GM10248 (cell line): ENCODE results near the gene PTPRN2.
"Not testable (repeated sequence)": the region's sequence is repeated elsewhere in the genome, so short reads cannot be mapped to it uniquely, and the experiment has no call there.

Experiments
- CTCF ChIA-PET: fragments of 300-600 bp; sonication (Branson Sonifier 250); formaldehyde crosslinking; extraction: SDS; loops from one replicate; lab custom pipeline; 2021; ENCODE audit warnings: antibody characterized with exemption; lab: Yijun Ruan, JAX
- POLR2A ChIA-PET: fragments of 350-650 bp; sonication (Branson Sonifier 250); formaldehyde crosslinking; extraction: SDS; loops from one replicate; lab custom pipeline; 2020; ENCODE audit warnings: antibody characterized with exemption; lab: Yijun Ruan, JAX
- DNase-seq: peaks from one replicate; pipeline ENCODE4 v3.0.0; 2012; ENCODE audit errors: extremely low spot score
- CTCF ChIP-seq: IDR thresholded peaks from 2 replicates; pipeline ENCODE4 v1.5.1; 2012; ENCODE audit warnings: mild to moderate bottlenecking, low read depth; ENCODE audit errors: extremely low read depth, missing control alignments, control extremely low read depth

The PTPRN2 gene

GRCh38 chr7:158409120-158409519 is 178.5 kb downstream of the PTPRN2 start:
- ChIA-PET CTCF (interaction anchor here (1.5 kb wide), 1 partner anchor 61 kb away, joined by 3 read pairs; no protein-coding TSS in a partner anchor), POLR2A (no interaction called here)
- TF ChIP-seq CTCF: no peak
- DNase-seq: no peak

- ChIA-PET POLR2A (no interaction called here), CTCF (interaction anchor here (1.5 kb wide), 1 partner anchor 62 kb away, joined by 3 read pairs; no protein-coding TSS in a partner anchor)
- no peak for DNase-seq
- TF ChIP-seq CTCF: no peak
Observed at GRCh38 chr7:158408318-158408920, 179.2 kb downstream of the PTPRN2 start.

- ChIA-PET POLR2A (no interaction called here), CTCF (no interaction called here)
- no peak for DNase-seq
Observed at GRCh38 chr7:158407581-158408317, 179.9 kb downstream of the PTPRN2 start.

GRCh38 chr7:158406801-158407200 is 180.8 kb downstream of the PTPRN2 start:
- DNase-seq: no peak
- ChIA-PET POLR2A (no interaction called here), CTCF (no interaction called here)
- TF ChIP-seq CTCF: no peak

More at GRCh38 chr7:158407581-158408317, 179.9 kb downstream of the PTPRN2 start:
- TF ChIP-seq CTCF: peak; percentile 28

GRCh38 chr7:158406364-158406763 is 181.3 kb downstream of the PTPRN2 start:
- DNase-seq: no peak
- CTCF ChIA-PET: no interaction called here
- POLR2A ChIA-PET: no interaction called here
- TF ChIP-seq CTCF: no peak

- DNase-seq, POLR2A ChIA-PET, CTCF ChIA-PET: not testable (repeated sequence)
Observed at GRCh38 chr7:158405771-158406170, 181.9 kb downstream of the PTPRN2 start.

GRCh38 chr7:158405324-158405723 is 182.3 kb downstream of the PTPRN2 start:
- DNase-seq: no peak
- POLR2A ChIA-PET: no interaction called here
- CTCF ChIA-PET: no interaction called here
- no peak for TF ChIP-seq CTCF
